Activated CD8-positive, alpha-beta memory T cell treated with anti-CD3 and anti-CD28 coated beads, Interleukin-2, amount 10 ng/mL, durations not matched to agents 7 days and 5 days (primary cell): ENCODE results near the gene HYCC1. TPM values are rescaled to one million over a fixed set of nuclear protein-coding genes. Genes with fewer than 3 reads are reported as not detected.
A peak's percentile ranks its signal among the peaks of the same experiment; 100 is the strongest.
"Not testable (repeated sequence)": the region's sequence is repeated elsewhere in the genome, so short reads cannot be mapped to it uniquely, and the experiment has no call there.

ENCODE experiments used
- ATAC-seq: fragments of 150-1000 bp; cut with Tn5 transposase; one replicate; pipeline ENCODE4 v1.10.0; 2021; ENCODE audit warnings: moderate library complexity
- CTCF ChIA-PET: fragments of 350-600 bp; sonication (Branson Sonifier 250); formaldehyde crosslinking; loops from one replicate; lab custom pipeline; 2021; ENCODE audit warnings: antibody characterized with exemption; lab: Charles Lee
- DNase-seq: peaks from one replicate; pipeline ENCODE4 v3.0.0-alpha.2; 2020
- H3K27ac Mint-ChIP-seq: one replicate; pipeline ENCODE4 v1.8.0; 2021; ENCODE audit warnings: mild to moderate bottlenecking, mixed read lengths
- H3K27me3 Mint-ChIP-seq: one replicate; pipeline ENCODE4 v1.8.0; 2021; ENCODE audit warnings: mixed read lengths
- H3K36me3 Mint-ChIP-seq: one replicate; pipeline ENCODE4 v1.8.0; 2021; ENCODE audit warnings: mild to moderate bottlenecking, mixed read lengths
- H3K4me1 Mint-ChIP-seq: one replicate; pipeline ENCODE4 v1.8.0; 2021; ENCODE audit warnings: mixed read lengths
- H3K4me3 Mint-ChIP-seq: one replicate; pipeline ENCODE4 v1.8.0; 2021; ENCODE audit warnings: mild to moderate bottlenecking, moderate library complexity, mixed read lengths
- H3K9me3 Mint-ChIP-seq: one replicate; pipeline ENCODE4 v1.8.0; 2022; ENCODE audit warnings: low read depth, mixed read lengths
- total RNA-seq, 2 experiments: library from RNA; stranded (reverse); gene quantifications; one replicate each; pipeline ENCODE4 v1.2.3, GENCODE V29; 2021

The HYCC1 gene
- 100 to 1,000 TPM in 1 of 2 experiments, 10 to 100 TPM in 1; 72.6 to 125 TPM for total RNA-seq

GRCh38 chr7:23013715-23014649, at the start of gene HYCC1:
HYCC1 (minus strand) TSS chr7:23014130; CDS start chr7:22991111, 23,019 bp downstream.
- Mint-ChIP-seq H3K4me3 (no peak within 1 kb of the TSS), H3K27me3 (no peaks in the 10 kb centered on the region), H3K36me3 (peaks cover 20% of the 10 kb centered on the region), H3K9me3 (no peaks in the 10 kb centered on the region), H3K27ac (peak within 1 kb of the TSS; percentile 87), H3K4me1 (peaks cover 35% of the 10 kb centered on the region)
- peak; percentile 99 for DNase-seq
- CTCF ChIA-PET = interaction anchor here (1.4 to 2.5 kb wide), 5 partner anchors 10 to 286 kb away, joined by 3 to 15 read pairs (median 5); no protein-coding TSS in a partner anchor
- ATAC-seq = peak; percentile 99

- ATAC-seq = no peak
- Mint-ChIP-seq H3K9me3 (no peaks in the 10 kb centered on the region), H3K4me1 (no peaks in the 10 kb centered on the region), H3K27ac (no peak overlapping the region), H3K4me3 (no peak overlapping the region), H3K36me3 (no peaks in the 10 kb centered on the region), H3K27me3 (peaks cover 14% of the 10 kb centered on the region)
- no peak for DNase-seq
- CTCF ChIA-PET = no interaction called here
Measured at GRCh38 chr7:23062452-23062851, 48.5 kb upstream of the HYCC1 start.

- Mint-ChIP-seq H3K36me3 (no peaks in the 10 kb centered on the region), H3K27me3 (peaks cover 12% of the 10 kb centered on the region), H3K27ac (no peak overlapping the region), H3K4me3 (no peak overlapping the region), H3K9me3 (no peaks in the 10 kb centered on the region), H3K4me1 (no peaks in the 10 kb centered on the region)
- CTCF ChIA-PET = interaction anchor here (1.6 kb wide), 1 partner anchor 279 kb away, joined by 4 read pairs; no protein-coding TSS in a partner anchor
- no peak for ATAC-seq
- no peak for DNase-seq
Measured at GRCh38 chr7:23061327-23061726, 47.4 kb upstream of the HYCC1 start.

GRCh38 chr7:23058408-23059096, 44.6 kb upstream of the HYCC1 start:
- Mint-ChIP-seq H3K9me3 (no peaks in the 10 kb centered on the region), H3K27me3 (peaks cover 5% of the 10 kb centered on the region), H3K36me3 (no peaks in the 10 kb centered on the region), H3K4me3 (no peak overlapping the region), H3K27ac (no peak overlapping the region), H3K4me1 (peaks cover 4% of the 10 kb centered on the region)
- no peak for ATAC-seq
- no peak for DNase-seq
- CTCF ChIA-PET = no interaction called here

GRCh38 chr7:23055582-23056178, 41.8 kb upstream of the HYCC1 start:
- Mint-ChIP-seq H3K9me3 (no peaks in the 10 kb centered on the region), H3K36me3 (no peaks in the 10 kb centered on the region), H3K4me3 (no peak overlapping the region), H3K27me3 (no peaks in the 10 kb centered on the region), H3K27ac (no peak overlapping the region), H3K4me1 (peaks cover 13% of the 10 kb centered on the region)
- ATAC-seq = peak; percentile 95
- peak; percentile 76 for DNase-seq
- CTCF ChIA-PET = interaction anchor here (0.9 to 4.1 kb wide), 43 partner anchors 11 to 945 kb away, joined by 3 to 26 read pairs (median 5); partner anchors contain the start of genes IL6, KLHL7 and TOMM7

GRCh38 chr7:23051124-23051485, 37.2 kb upstream of the HYCC1 start:
- not testable (repeated sequence) for H3K27me3 Mint-ChIP-seq, H3K9me3 Mint-ChIP-seq, H3K36me3 Mint-ChIP-seq
- DNase-seq = peak; percentile 60
- Mint-ChIP-seq H3K4me1 (peaks cover 19% of the 10 kb centered on the region), H3K4me3 (peak overlapping the region; percentile 59), H3K27ac (peak overlapping the region; percentile 82)
- CTCF ChIA-PET = interaction anchor here (1.2 to 1.3 kb wide), 2 partner anchors 36 to 491 kb away, joined by 3 to 4 read pairs; no protein-coding TSS in a partner anchor
- peak; percentile 86 for ATAC-seq

- H3K4me1 Mint-ChIP-seq = peaks cover 19% of the 10 kb centered on the region
- H3K4me3 Mint-ChIP-seq, H3K27me3 Mint-ChIP-seq, CTCF ChIA-PET, DNase-seq, ATAC-seq, H3K9me3 Mint-ChIP-seq, H3K27ac Mint-ChIP-seq, H3K36me3 Mint-ChIP-seq: not testable (repeated sequence)
Measured at GRCh38 chr7:23046336-23046735, 32.4 kb upstream of the HYCC1 start.

GRCh38 chr7:23045086-23045485, 31.2 kb upstream of the HYCC1 start:
- H3K36me3 Mint-ChIP-seq, H3K9me3 Mint-ChIP-seq, ATAC-seq, H3K4me3 Mint-ChIP-seq, DNase-seq, H3K4me1 Mint-ChIP-seq, H3K27me3 Mint-ChIP-seq, H3K27ac Mint-ChIP-seq: not testable (repeated sequence)
- CTCF ChIA-PET = interaction anchor here (2.5 kb wide), 1 partner anchor 10 kb away, joined by 11 read pairs; no protein-coding TSS in a partner anchor

- Mint-ChIP-seq H3K27me3 (peaks cover 2% of the 10 kb centered on the region), H3K9me3 (peaks cover 2% of the 10 kb centered on the region)
Measured at GRCh38 chr7:23044581-23044980, 30.7 kb upstream of the HYCC1 start.

GRCh38 chr7:23043441-23043840, 29.5 kb upstream of the HYCC1 start:
- DNase-seq = no peak
- CTCF ChIA-PET = interaction anchor here (1.3 to 2.5 kb wide), 3 partner anchors 12 to 189 kb away, joined by 5 to 11 read pairs (median 5); no protein-coding TSS in a partner anchor
- Mint-ChIP-seq H3K27ac (no peak overlapping the region), H3K9me3 (peaks cover 2% of the 10 kb centered on the region), H3K36me3 (no peaks in the 10 kb centered on the region), H3K4me3 (no peak overlapping the region), H3K27me3 (peaks cover 2% of the 10 kb centered on the region), H3K4me1 (peaks cover 7% of the 10 kb centered on the region)
- peak; percentile 39 for ATAC-seq

More at GRCh38 chr7:23044581-23044980, 30.7 kb upstream of the HYCC1 start:
- Mint-ChIP-seq H3K4me1 (peaks cover 7% of the 10 kb centered on the region), H3K36me3 (no peaks in the 10 kb centered on the region), H3K4me3 (no peak overlapping the region), H3K27ac (no peak overlapping the region)
- DNase-seq = no peak
- no peak for ATAC-seq
- CTCF ChIA-PET = interaction anchor here (1.0 to 2.5 kb wide), 2 partner anchors 11 to 484 kb away, joined by 5 to 11 read pairs; no protein-coding TSS in a partner anchor

GRCh38 chr7:23039674-23040073, 25.7 kb upstream of the HYCC1 start:
- H3K36me3 Mint-ChIP-seq, H3K4me3 Mint-ChIP-seq, ATAC-seq, H3K27ac Mint-ChIP-seq, CTCF ChIA-PET, DNase-seq, H3K4me1 Mint-ChIP-seq, H3K27me3 Mint-ChIP-seq, H3K9me3 Mint-ChIP-seq: not testable (repeated sequence)

GRCh38 chr7:23035542-23036371, 21.8 kb upstream of the HYCC1 start:
- CTCF ChIA-PET, H3K36me3 Mint-ChIP-seq, H3K27ac Mint-ChIP-seq, ATAC-seq, H3K4me3 Mint-ChIP-seq, DNase-seq, H3K9me3 Mint-ChIP-seq, H3K4me1 Mint-ChIP-seq: not testable (repeated sequence)
- peaks cover 29% of the 10 kb centered on the region for H3K27me3 Mint-ChIP-seq
